Upper lobe of right lung (tissue), 1 donor: ENCODE data around the gene TLCD5. TPM values are rescaled to one million over a fixed set of nuclear protein-coding genes. Genes with fewer than 3 reads are reported as not detected.

ENCODE experiments used
- ATAC-seq: fragments of 200-7000 bp; cut with Tn5 transposase; one replicate; pipeline ENCODE4 v1.9.1; 2020; ENCODE audit warnings: mild to moderate bottlenecking, moderate library complexity
- DNase-seq: peaks from one replicate; pipeline ENCODE4 v3.0.0-alpha.2; 2020
- H3K27ac ChIP-seq: fragments of 200-600 bp; one replicate; pipeline ENCODE4 v1.8.0; 2022
- H3K27me3 ChIP-seq: fragments of 200-600 bp; one replicate; pipeline ENCODE4 v1.8.0; 2022; ENCODE audit warnings: mild to moderate bottlenecking
- H3K36me3 ChIP-seq: fragments of 200-600 bp; one replicate; pipeline ENCODE4 v1.8.0; 2022
- H3K4me1 ChIP-seq: fragments of 200-600 bp; one replicate; pipeline ENCODE4 v1.8.0; 2022
- H3K4me3 ChIP-seq: fragments of 200-600 bp; one replicate; pipeline ENCODE4 v1.8.0; 2022; ENCODE audit warnings: mild to moderate bottlenecking
- H3K9me3 ChIP-seq: fragments of 200-600 bp; one replicate; pipeline ENCODE4 v1.8.0; 2022
- CTCF ChIP-seq: fragments of 200-600 bp; IDR thresholded peaks from one replicate; pipeline ENCODE4 v1.8.0; 2022; ENCODE audit warnings: antibody characterized with exemption
- intact Hi-C: fragments of 100-400 bp; cut with DNase I; formaldehyde crosslinking; loops from one replicate; pipeline ENCODE4 v1.11.0; 2022
- total RNA-seq: library from RNA; stranded (reverse); fragmentation: NEBNext Ultra II Directional; extraction: Animal tissue kit (Norgen Biotek cat#: 25700); gene quantifications from one replicate; pipeline ENCODE4 v1.2.1, GENCODE V29; 2021
- donor health status: DM: no; HTN: yes; CAD: no; lungs with severe emphysema.

TLCD5 gene
- total RNA-seq, 1 donor from 2014 or later: 4.2 TPM

GRCh38 chr11:120372296-120372695, 47.2 kb downstream of the TLCD5 start:
- DNase-seq (no peak), ATAC-seq (no peak)
- Histone ChIP-seq H3K27me3 (no peaks in the 10 kb centered on the region), H3K4me3 (no peak overlapping the region), H3K4me1 (peaks cover 9% of the 10 kb centered on the region), H3K27ac (no peak overlapping the region), H3K36me3 (no peaks in the 10 kb centered on the region), H3K9me3 (no peaks in the 10 kb centered on the region)
- no peak for TF ChIP-seq CTCF
- intact Hi-C loops: no loop called here

DNA sequence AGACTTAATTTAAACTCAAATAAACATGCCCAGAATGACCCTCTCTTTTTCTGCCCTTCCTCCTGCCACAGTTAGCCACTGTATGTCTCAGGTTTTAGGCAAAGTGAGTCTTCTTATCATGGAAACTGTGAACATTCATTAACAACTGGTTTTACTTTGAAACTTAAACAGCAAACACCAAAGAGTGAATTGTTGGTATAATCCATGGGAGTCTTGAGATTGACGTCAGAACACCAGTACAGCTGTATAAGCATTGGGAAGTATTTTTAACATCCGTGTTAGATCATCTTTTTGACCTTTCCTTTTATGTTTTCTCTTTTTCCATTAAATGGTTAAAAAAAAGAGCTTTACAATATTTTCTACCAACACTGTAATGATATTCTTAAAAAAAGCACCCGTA, 50.0 kb downstream of the TLCD5 start:
- no peaks in the 10 kb centered on the region for H3K27me3 ChIP-seq
- DNase-seq: no peak
- no peak for TF ChIP-seq CTCF
- ATAC-seq: no peak
- no peaks in the 10 kb centered on the region for H3K9me3 ChIP-seq
- H3K4me3 ChIP-seq: no peak overlapping the region
- peaks cover 9% of the 10 kb centered on the region for H3K4me1 ChIP-seq
- no peaks in the 10 kb centered on the region for H3K36me3 ChIP-seq
- H3K27ac ChIP-seq: no peak overlapping the region
- intact Hi-C loops: no loop called here

DNA sequence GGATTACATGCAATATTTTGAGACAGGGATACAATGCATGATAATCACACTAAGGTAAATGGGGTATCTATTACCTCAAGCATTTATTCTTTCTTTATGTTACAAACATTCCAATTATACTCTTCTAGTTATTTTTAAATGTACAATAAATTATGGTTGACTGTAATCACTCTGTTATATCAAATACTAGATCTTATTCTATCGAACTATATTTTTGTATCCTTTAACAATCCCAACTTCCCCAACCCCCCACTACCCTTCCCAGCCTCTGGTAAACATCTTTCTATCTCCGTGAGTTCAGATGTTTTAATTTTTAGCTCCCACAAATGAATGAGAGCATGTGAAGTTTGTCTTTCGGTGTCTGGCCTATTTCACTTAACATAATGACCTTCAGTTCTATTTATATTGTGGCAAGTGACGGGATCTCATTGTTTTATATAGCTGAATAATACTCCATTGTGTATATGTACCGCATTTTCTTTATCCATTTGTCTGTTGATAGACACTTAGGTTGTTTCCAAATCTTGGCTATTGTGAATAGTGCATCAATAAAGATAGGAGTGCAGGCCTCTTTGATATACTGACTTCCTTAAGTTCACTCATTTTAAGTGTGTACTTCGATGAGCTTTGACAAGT, 51.6 kb downstream of the TLCD5 start:
- ATAC-seq: no peak
- Histone ChIP-seq H3K9me3 (no peaks in the 10 kb centered on the region), H3K27ac (no peak overlapping the region), H3K27me3 (no peaks in the 10 kb centered on the region), H3K4me3 (no peak overlapping the region), H3K4me1 (peaks cover 13% of the 10 kb centered on the region), H3K36me3 (no peaks in the 10 kb centered on the region)
- no peak for TF ChIP-seq CTCF
- no peak for DNase-seq
- intact Hi-C loops: no loop called here

DNA sequence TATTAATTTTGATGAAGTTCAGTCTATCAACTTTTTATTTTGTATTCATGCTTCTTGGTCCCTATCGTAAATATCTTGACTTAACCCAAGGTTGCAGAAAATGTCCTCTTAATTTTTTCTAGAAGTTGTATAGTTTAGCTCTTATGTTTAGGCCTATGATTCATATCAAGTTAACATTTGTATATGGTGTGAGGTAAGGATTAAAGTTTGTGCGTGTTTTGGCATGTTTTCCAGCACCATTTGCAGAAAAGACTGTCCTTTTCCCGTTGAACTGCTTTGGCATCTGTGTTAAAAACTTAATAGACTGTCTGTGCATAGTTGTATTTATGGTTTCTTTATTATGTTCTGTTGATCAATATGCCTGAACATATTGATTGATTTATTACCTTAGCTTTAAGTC, 53.4 kb downstream of the TLCD5 start:
- Histone ChIP-seq H3K27me3 (no peaks in the 10 kb centered on the region), H3K4me1 (peaks cover 18% of the 10 kb centered on the region)
- no peak for DNase-seq

GRCh38 chr11:120381401-120381800, 56.3 kb downstream of the TLCD5 start:
- intact Hi-C loops: no loop called here
- DNase-seq: no peak

More for the DNA sequence above, 53.4 kb downstream of the TLCD5 start:
- no peak overlapping the region for H3K4me3 ChIP-seq
- no peaks in the 10 kb centered on the region for H3K36me3 ChIP-seq
- TF ChIP-seq CTCF: no peak
- H3K27ac ChIP-seq: no peak overlapping the region
- H3K9me3 ChIP-seq: no peaks in the 10 kb centered on the region
- intact Hi-C loops: no loop called here
- no peak for ATAC-seq

More at GRCh38 chr11:120381401-120381800, 56.3 kb downstream of the TLCD5 start:
- Histone ChIP-seq H3K9me3 (no peaks in the 10 kb centered on the region), H3K27me3 (no peaks in the 10 kb centered on the region), H3K4me3 (no peak overlapping the region), H3K27ac (no peak overlapping the region), H3K36me3 (no peaks in the 10 kb centered on the region), H3K4me1 (peaks cover 25% of the 10 kb centered on the region)
- no peak for ATAC-seq
- no peak for TF ChIP-seq CTCF

Other genes with a start within 250 kb of the TLCD5 start
- 3.4 TPM for gene TRIM29, start 187.2 kb upstream of the TLCD5 start, total RNA-seq
- gene OAF, start 114.3 kb upstream of the TLCD5 start, total RNA-seq: 19.8 TPM
- gene POU2F3, start 85.2 kb upstream of the TLCD5 start, total RNA-seq: 3.0 TPM
- gene ARHGEF12, start 11.1 kb downstream of the TLCD5 start, total RNA-seq: 132 TPM
- 4.3 TPM for gene GRIK4, start 186.4 kb downstream of the TLCD5 start, total RNA-seq